ENCODE results near the gene SERAC1. TPM values are rescaled to one million over a fixed set of nuclear protein-coding genes. Genes with fewer than 3 reads are reported as not detected.

The SERAC1 gene
- polyA plus RNA-seq, 1 of the 3 experiments (the other 2 are of a cell fraction), result 5.6 TPM

DNA sequence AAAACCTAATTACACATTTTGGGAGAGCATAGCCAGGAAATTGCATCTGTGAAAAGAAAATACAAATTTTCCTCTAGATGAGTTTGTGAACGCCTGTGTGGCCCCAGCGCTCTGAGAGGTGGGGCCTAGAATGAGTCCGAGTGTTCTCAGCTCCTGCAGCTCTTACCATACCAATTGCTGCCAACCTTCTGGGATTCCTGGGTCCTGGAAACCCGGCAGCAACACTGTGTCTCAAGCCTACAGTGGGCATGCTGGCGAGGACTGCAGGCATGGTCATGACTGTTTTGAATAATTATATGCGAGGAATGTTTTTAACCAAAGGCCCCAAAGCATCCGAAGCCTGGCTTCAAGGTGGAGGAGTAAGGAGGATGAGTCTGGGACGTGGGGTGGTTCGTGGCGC is 90.4 kb downstream of the SERAC1 start:
- Histone ChIP-seq H3K36me3 (replicated peaks in 1 of 2; ENCODE audit: control insufficient read depth in 1 of 2, insufficient read depth in 2 of 2, low read length in 1 of 2) (peaks cover 25 to 76% of the 10 kb centered on the region in 2 experiments), H3K4me1 (ENCODE audit: control insufficient read depth in 1 of 2, insufficient read depth in 2 of 2, low read depth in 1 of 2, low read length in 1 of 2) (peaks cover 0 to 6% of the 10 kb centered on the region in 2 experiments; a peak in 1 of 4 replicates), H3K9me2 (no peaks in the 10 kb centered on the region), H2AFZ (ENCODE audit: low read depth) (no peak overlapping the region), H3K9ac (no peak overlapping the region), H3K9me3 (no peaks in the 10 kb centered on the region), H4K20me1 (ENCODE audit: insufficient read depth) (no peaks in the 10 kb centered on the region), H3K4me3 (ENCODE audit: low read depth in 2 of 2, low read length in 1 of 2) (no peak overlapping the region), H3F3A (replicated peaks; ENCODE audit: insufficient read depth) (peaks cover 7% of the 10 kb centered on the region), H3K27me3 (ENCODE audit: insufficient read depth) (no peaks in the 10 kb centered on the region), H3K27ac (ENCODE audit: low read depth in 2 of 2, low read length in 1 of 2) (no peak overlapping the region), H3K4me2 (no peak overlapping the region), H3K79me2 (ENCODE audit: insufficient read depth) (peaks cover 5% of the 10 kb centered on the region; the same call in 1 of the 2 replicates)
- no peak for TF ChIP-seq EZH2phosphoT487 (IDR thresholded peaks at IDR 0.05; ENCODE audit: borderline replicate concordance, low read depth)
- TF ChIP-seq RAD21 (IDR thresholded peaks at IDR 0.05; ENCODE audit: low read length), result no peak
- TF ChIP-seq GABPA (IDR thresholded peaks at IDR 0.05; ENCODE audit: low read depth), result no peak
- TF ChIP-seq, protein P1, sequence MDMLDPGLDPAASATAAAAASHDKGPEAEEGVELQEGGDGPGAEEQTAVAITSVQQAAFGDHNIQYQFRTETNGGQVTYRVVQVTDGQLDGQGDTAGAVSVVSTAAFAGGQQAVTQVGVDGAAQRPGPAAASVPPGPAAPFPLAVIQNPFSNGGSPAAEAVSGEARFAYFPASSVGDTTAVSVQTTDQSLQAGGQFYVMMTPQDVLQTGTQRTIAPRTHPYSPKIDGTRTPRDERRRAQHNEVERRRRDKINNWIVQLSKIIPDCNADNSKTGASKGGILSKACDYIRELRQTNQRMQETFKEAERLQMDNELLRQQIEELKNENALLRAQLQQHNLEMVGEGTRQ (IDR thresholded peaks at IDR 0.05; ENCODE audit: borderline replicate concordance, low read depth, low read length), result no peak
- TF ChIP-seq EP300 (IDR thresholded peaks at IDR 0.05; ENCODE audit: borderline replicate concordance in 1 of 2, low read depth in 1 of 2, low read length in 1 of 2), result no peak
- TF ChIP-seq, protein P2, sequence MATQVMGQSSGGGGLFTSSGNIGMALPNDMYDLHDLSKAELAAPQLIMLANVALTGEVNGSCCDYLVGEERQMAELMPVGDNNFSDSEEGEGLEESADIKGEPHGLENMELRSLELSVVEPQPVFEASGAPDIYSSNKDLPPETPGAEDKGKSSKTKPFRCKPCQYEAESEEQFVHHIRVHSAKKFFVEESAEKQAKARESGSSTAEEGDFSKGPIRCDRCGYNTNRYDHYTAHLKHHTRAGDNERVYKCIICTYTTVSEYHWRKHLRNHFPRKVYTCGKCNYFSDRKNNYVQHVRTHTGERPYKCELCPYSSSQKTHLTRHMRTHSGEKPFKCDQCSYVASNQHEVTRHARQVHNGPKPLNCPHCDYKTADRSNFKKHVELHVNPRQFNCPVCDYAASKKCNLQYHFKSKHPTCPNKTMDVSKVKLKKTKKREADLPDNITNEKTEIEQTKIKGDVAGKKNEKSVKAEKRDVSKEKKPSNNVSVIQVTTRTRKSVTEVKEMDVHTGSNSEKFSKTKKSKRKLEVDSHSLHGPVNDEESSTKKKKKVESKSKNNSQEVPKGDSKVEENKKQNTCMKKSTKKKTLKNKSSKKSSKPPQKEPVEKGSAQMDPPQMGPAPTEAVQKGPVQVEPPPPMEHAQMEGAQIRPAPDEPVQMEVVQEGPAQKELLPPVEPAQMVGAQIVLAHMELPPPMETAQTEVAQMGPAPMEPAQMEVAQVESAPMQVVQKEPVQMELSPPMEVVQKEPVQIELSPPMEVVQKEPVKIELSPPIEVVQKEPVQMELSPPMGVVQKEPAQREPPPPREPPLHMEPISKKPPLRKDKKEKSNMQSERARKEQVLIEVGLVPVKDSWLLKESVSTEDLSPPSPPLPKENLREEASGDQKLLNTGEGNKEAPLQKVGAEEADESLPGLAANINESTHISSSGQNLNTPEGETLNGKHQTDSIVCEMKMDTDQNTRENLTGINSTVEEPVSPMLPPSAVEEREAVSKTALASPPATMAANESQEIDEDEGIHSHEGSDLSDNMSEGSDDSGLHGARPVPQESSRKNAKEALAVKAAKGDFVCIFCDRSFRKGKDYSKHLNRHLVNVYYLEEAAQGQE (IDR thresholded peaks at IDR 0.05; ENCODE audit: low read depth, low read length), result no peak
- no peak for TF ChIP-seq TAF1 (IDR thresholded peaks at IDR 0.05; ENCODE audit: borderline replicate concordance, low read depth, low read length)
- TF ChIP-seq, protein P3, sequence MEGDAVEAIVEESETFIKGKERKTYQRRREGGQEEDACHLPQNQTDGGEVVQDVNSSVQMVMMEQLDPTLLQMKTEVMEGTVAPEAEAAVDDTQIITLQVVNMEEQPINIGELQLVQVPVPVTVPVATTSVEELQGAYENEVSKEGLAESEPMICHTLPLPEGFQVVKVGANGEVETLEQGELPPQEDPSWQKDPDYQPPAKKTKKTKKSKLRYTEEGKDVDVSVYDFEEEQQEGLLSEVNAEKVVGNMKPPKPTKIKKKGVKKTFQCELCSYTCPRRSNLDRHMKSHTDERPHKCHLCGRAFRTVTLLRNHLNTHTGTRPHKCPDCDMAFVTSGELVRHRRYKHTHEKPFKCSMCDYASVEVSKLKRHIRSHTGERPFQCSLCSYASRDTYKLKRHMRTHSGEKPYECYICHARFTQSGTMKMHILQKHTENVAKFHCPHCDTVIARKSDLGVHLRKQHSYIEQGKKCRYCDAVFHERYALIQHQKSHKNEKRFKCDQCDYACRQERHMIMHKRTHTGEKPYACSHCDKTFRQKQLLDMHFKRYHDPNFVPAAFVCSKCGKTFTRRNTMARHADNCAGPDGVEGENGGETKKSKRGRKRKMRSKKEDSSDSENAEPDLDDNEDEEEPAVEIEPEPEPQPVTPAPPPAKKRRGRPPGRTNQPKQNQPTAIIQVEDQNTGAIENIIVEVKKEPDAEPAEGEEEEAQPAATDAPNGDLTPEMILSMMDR (IDR thresholded peaks at IDR 0.05), result no peak
- TF ChIP-seq NRF1 (IDR thresholded peaks at IDR 0.05; ENCODE audit: low read depth, low read length), result no peak
- TF ChIP-seq MEF2A (IDR thresholded peaks at IDR 0.05; ENCODE audit: borderline replicate concordance, low read depth), result no peak
- no peak for TF ChIP-seq MXI1 (IDR thresholded peaks at IDR 0.05; ENCODE audit: low read depth, low read length)
- TF ChIP-seq SIN3A (IDR thresholded peaks at IDR 0.05; ENCODE audit: borderline replicate concordance, low read depth, low read length), result no peak
- TF ChIP-seq ELF1 (IDR thresholded peaks at IDR 0.05), result no peak
- TF ChIP-seq TCF12 (IDR thresholded peaks at IDR 0.05), result no peak
- TF ChIP-seq, protein P4, sequence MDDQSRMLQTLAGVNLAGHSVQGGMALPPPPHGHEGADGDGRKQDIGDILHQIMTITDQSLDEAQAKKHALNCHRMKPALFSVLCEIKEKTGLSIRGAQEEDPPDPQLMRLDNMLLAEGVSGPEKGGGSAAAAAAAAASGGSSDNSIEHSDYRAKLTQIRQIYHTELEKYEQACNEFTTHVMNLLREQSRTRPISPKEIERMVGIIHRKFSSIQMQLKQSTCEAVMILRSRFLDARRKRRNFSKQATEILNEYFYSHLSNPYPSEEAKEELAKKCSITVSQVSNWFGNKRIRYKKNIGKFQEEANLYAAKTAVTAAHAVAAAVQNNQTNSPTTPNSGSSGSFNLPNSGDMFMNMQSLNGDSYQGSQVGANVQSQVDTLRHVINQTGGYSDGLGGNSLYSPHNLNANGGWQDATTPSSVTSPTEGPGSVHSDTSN (IDR thresholded peaks at IDR 0.05), result no peak
- TF ChIP-seq, protein P5, sequence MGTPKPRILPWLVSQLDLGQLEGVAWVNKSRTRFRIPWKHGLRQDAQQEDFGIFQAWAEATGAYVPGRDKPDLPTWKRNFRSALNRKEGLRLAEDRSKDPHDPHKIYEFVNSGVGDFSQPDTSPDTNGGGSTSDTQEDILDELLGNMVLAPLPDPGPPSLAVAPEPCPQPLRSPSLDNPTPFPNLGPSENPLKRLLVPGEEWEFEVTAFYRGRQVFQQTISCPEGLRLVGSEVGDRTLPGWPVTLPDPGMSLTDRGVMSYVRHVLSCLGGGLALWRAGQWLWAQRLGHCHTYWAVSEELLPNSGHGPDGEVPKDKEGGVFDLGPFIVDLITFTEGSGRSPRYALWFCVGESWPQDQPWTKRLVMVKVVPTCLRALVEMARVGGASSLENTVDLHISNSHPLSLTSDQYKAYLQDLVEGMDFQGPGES (IDR thresholded peaks at IDR 0.05; ENCODE audit: low read depth, low read length), result no peak
- no peak for TF ChIP-seq CHD2 (IDR thresholded peaks at IDR 0.05; ENCODE audit: low read length, partially characterized antibody)
- TF ChIP-seq, protein P6, sequence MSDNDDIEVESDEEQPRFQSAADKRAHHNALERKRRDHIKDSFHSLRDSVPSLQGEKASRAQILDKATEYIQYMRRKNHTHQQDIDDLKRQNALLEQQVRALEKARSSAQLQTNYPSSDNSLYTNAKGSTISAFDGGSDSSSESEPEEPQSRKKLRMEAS (IDR thresholded peaks at IDR 0.05; ENCODE audit: low read depth), result no peak
- ChIA-PET POLR2A (no interaction called here), CTCF (interaction anchor here (1.8 kb wide), 1 partner anchor 321 kb away, joined by 5 read pairs; no protein-coding TSS in a partner anchor)
- no peak for DNase-seq
- WGBS (ENCODE audit: low lambda C conversion rate), result 92% methylated on average over 10 of the region's 10 CpGs

Measured in SK-N-SH (cell line).